Panc1 (cell line): ENCODE data around the gene RAB2B. TPM values are rescaled to one million over a fixed set of nuclear protein-coding genes. Genes with fewer than 3 reads are reported as not detected.

Source experiments
- ATAC-seq: fragments of 200-7000 bp; cut with Tn5 transposase; 2 replicates; pipeline ENCODE4 v1.9.1; 2020; ENCODE audit warnings: mild to moderate bottlenecking, moderate library complexity
- BruUV-seq: library from RNA; stranded (reverse); fragments of 400-500 nt; replicated peaks from 2 replicates; lab custom pipeline; 2021; lab: Mats Ljungman, UMichigan
- CTCF ChIA-PET: fragments of 300-600 bp; sonication (Branson Sonifier 250); formaldehyde crosslinking; loops from one replicate; lab custom pipeline; 2022; ENCODE audit warnings: antibody characterized with exemption; lab: Charles Lee
- POLR2A ChIA-PET: fragments of 300-600 bp; sonication (Branson Sonifier 250); formaldehyde crosslinking; loops from one replicate; lab custom pipeline; 2022; ENCODE audit warnings: antibody characterized with exemption; lab: Charles Lee
- DNase-seq: peaks from one replicate; pipeline ENCODE4 v3.0.0-alpha.2; 2010; ENCODE audit warnings: low read depth, low spot score
- H3K27ac ChIP-seq: 2 replicates; pipeline ENCODE4 v1.5.1; 2011; ENCODE audit warnings: mild to moderate bottlenecking, low read length, inconsistent platforms
- H3K27me3 ChIP-seq: fragments of 200-500 bp; sonication (Bioruptor generic); 2 replicates; pipeline ENCODE4 v1.6.0; 2014; ENCODE audit warnings: low read length, inconsistent platforms; ENCODE audit not compliant: control insufficient read depth, insufficient read depth
- H3K36me3 ChIP-seq: fragments of 200-500 bp; sonication (Bioruptor generic); 2 replicates; pipeline ENCODE4 v1.5.1; 2014; ENCODE audit warnings: inconsistent platforms, mild to moderate bottlenecking, low read length, moderate library complexity; ENCODE audit not compliant: control insufficient read depth, insufficient read depth
- H3K4me1 ChIP-seq: 2 replicates; pipeline ENCODE4 v1.5.1; 2011; ENCODE audit warnings: inconsistent platforms, mild to moderate bottlenecking, low read length, moderate library complexity; ENCODE audit not compliant: control insufficient read depth, insufficient read depth
- H3K4me3 ChIP-seq, 2 experiments: 2 replicates each; pipeline ENCODE4 v1.5.1; 2011 to 2012; ENCODE audit warnings: low read depth in 2 of 2, low read length in 2 of 2, mild to moderate bottlenecking in 2 of 2, inconsistent platforms in 1 of 2, moderate library complexity in 1 of 2
- H3K9me3 ChIP-seq: fragments of 200-500 bp; sonication (Bioruptor generic); 2 replicates; pipeline ENCODE4 v1.5.1; 2014; ENCODE audit warnings: low read depth, mild to moderate bottlenecking, inconsistent platforms, low read length, moderate library complexity; ENCODE audit not compliant: control insufficient read depth, insufficient read depth
- POLR2AphosphoS5 ChIP-seq: IDR thresholded peaks from 2 replicates; pipeline ENCODE4 v1.6.1; 2012; ENCODE audit warnings: mild to moderate bottlenecking, low read depth, low read length, moderate library complexity
- SIN3A ChIP-seq: IDR thresholded peaks from 2 replicates; pipeline ENCODE4 v1.6.1; 2012; ENCODE audit warnings: low read depth, mild to moderate bottlenecking, low read length, moderate library complexity, borderline replicate concordance; ENCODE audit not compliant: insufficient read depth
- TCF7L2 ChIP-seq: IDR thresholded peaks from 2 replicates; pipeline ENCODE4 v1.6.1; 2011; ENCODE audit warnings: mild to moderate bottlenecking, low read depth, low read length, inconsistent platforms
- in situ Hi-C: cut with HindIII; loops from 2 replicates; pipeline ENCODE4 v1.10.0; 2016; ENCODE audit warnings: low sequenced_read_pairs, low pct_unique_long_range_greater_than_20kb
- intact Hi-C: fragments of 100-400 bp; cut with micrococcal nuclease; formaldehyde crosslinking; loops from one replicate; pipeline ENCODE4 v1.10.0; 2022; ENCODE audit not compliant: unreplicated experiment
- total RNA-seq: library from RNA; stranded (reverse); gene quantifications from one replicate; pipeline ENCODE4 v1.2.1, GENCODE V29; 2021; ENCODE audit not compliant: unreplicated experiment
- TF ChIP-seq, protein P1 (sequence below), 2 experiments: IDR thresholded peaks; 2 replicates each; pipeline ENCODE4 v1.6.1; 2011 to 2012; ENCODE audit warnings: low read depth in 2 of 2, control low read depth in 1 of 2, low read length in 1 of 2, mild to moderate bottlenecking in 1 of 2, moderate library complexity in 1 of 2; ENCODE audit not compliant: insufficient read depth in 1 of 2
- TF ChIP-seq, protein P2 (sequence below): fragments of 450-650 bp; IDR thresholded peaks from 2 replicates; pipeline ENCODE4 v1.5.1; 2017; ENCODE audit warnings: mild to moderate bottlenecking

Gene RAB2B
- total RNA-seq, 1 experiment from 2014 or later = 17.0 TPM

DNA sequence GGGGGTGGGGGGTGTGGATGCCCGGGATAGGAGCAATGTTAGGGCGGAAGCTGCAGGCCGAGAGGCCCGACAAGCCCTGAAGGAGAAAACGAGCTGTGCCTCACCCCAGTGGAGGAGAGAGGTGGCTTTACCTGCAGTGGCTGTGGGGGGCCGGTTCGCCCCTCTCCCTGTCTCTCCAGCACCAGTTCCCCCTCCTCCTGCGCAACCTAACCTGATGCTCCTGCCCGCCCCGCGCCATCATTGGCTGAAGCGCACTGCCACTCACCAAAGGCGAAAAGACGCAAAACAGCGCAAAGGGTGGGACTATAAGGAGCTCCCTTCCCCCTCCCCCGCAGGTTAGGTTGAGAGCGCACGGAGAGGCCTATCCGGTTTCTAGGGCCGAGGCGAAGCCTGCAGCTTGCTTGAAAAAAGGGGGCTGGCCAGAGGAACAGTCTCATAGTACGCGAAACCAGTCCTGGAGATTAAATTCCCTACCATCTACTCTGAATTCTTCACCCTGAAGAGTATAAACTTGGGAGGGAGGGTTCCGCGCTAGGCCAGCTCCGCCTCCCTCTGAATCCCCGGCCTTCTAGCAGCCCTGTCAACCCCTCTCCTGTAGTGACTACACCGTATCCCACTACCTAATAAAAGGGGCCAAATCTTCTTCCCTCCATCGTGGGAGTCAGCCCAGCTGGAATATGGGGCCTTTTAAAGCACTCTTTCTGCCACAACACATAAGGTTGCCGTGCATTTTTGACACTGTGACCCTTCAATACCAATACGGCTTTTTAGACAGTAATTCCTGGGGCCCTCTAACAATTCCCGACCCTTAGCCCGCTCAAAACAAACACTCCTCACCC lies 39.5 kb downstream of the RAB2B start:
- Histone ChIP-seq H3K27ac (peak overlapping the region; percentile 89), H3K4me1 (no peaks in the 10 kb centered on the region; the same call in 1 of the 2 replicates), H3K4me3 (peak overlapping the region; percentile 68 to 74), H3K9me3 (no peaks in the 10 kb centered on the region), H3K27me3 (no peaks in the 10 kb centered on the region), H3K36me3 (peaks cover 4% of the 10 kb centered on the region)
- ATAC-seq (peak; percentile 99), DNase-seq (peak; percentile 73)
- BruUV-seq = no TSS peak
- intact Hi-C loops (no loop called here), in situ Hi-C loops (no loop called here)
- TF ChIP-seq, protein P1, sequence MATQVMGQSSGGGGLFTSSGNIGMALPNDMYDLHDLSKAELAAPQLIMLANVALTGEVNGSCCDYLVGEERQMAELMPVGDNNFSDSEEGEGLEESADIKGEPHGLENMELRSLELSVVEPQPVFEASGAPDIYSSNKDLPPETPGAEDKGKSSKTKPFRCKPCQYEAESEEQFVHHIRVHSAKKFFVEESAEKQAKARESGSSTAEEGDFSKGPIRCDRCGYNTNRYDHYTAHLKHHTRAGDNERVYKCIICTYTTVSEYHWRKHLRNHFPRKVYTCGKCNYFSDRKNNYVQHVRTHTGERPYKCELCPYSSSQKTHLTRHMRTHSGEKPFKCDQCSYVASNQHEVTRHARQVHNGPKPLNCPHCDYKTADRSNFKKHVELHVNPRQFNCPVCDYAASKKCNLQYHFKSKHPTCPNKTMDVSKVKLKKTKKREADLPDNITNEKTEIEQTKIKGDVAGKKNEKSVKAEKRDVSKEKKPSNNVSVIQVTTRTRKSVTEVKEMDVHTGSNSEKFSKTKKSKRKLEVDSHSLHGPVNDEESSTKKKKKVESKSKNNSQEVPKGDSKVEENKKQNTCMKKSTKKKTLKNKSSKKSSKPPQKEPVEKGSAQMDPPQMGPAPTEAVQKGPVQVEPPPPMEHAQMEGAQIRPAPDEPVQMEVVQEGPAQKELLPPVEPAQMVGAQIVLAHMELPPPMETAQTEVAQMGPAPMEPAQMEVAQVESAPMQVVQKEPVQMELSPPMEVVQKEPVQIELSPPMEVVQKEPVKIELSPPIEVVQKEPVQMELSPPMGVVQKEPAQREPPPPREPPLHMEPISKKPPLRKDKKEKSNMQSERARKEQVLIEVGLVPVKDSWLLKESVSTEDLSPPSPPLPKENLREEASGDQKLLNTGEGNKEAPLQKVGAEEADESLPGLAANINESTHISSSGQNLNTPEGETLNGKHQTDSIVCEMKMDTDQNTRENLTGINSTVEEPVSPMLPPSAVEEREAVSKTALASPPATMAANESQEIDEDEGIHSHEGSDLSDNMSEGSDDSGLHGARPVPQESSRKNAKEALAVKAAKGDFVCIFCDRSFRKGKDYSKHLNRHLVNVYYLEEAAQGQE (IDR thresholded peaks at IDR 0.05; ENCODE audit: insufficient read depth in 1 of 2, low read depth in 2 of 2, low read length in 1 of 2) = no peak
- TF ChIP-seq, protein P2, sequence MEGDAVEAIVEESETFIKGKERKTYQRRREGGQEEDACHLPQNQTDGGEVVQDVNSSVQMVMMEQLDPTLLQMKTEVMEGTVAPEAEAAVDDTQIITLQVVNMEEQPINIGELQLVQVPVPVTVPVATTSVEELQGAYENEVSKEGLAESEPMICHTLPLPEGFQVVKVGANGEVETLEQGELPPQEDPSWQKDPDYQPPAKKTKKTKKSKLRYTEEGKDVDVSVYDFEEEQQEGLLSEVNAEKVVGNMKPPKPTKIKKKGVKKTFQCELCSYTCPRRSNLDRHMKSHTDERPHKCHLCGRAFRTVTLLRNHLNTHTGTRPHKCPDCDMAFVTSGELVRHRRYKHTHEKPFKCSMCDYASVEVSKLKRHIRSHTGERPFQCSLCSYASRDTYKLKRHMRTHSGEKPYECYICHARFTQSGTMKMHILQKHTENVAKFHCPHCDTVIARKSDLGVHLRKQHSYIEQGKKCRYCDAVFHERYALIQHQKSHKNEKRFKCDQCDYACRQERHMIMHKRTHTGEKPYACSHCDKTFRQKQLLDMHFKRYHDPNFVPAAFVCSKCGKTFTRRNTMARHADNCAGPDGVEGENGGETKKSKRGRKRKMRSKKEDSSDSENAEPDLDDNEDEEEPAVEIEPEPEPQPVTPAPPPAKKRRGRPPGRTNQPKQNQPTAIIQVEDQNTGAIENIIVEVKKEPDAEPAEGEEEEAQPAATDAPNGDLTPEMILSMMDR = no peak
- TF ChIP-seq POLR2AphosphoS5 (peak; percentile 90), SIN3A (0 out of 2 replicates have a peak, but pooled peaks have one; percentile 31), TCF7L2 (no peak)
- CTCF ChIA-PET = interaction anchor here (0.6 to 0.8 kb wide), 2 partner anchors 18 to 255 kb away, joined by 3 to 4 read pairs; partner anchors contain the start of gene CHD8
- POLR2A ChIA-PET = interaction anchor here (0.6 kb wide), 1 partner anchor 40 kb away, joined by 3 read pairs; the partner anchor contains the start of genes RAB2B and TOX4

DNA sequence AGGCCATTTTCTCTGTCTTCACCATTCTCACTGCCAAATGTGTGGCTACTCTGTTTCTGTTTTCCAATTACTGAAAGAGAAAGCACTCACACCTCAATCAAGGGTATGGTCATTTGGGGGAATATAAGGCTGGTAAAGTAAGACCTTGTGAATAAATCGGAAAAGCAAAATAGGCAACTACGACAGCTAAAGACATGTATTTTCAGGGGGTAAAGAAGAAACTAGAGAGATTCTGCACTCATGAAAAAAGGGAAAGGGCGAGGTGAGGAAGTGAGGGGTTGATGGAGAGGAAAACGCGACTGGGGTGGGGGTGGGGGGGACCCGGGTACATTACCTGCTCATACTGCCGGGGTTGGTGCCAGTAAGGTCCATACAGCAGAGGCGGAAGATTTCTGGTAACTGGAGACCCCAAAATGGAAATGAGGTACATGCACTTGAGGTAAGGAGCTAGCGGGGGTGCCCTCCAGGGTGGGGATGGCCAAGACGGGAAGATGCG lies 40.1 kb downstream of the RAB2B start:
- BruUV-seq = no TSS peak
- H3K36me3 ChIP-seq = peaks cover 4% of the 10 kb centered on the region
- H3K9me3 ChIP-seq = no peaks in the 10 kb centered on the region
- ATAC-seq = no peak
- TF ChIP-seq, protein P2 = no peak
- TF ChIP-seq TCF7L2 (no peak), SIN3A (no peak), POLR2AphosphoS5 (no peak)
- TF ChIP-seq, protein P1 (IDR thresholded peaks at IDR 0.05; ENCODE audit: insufficient read depth in 1 of 2, low read depth in 2 of 2, low read length in 1 of 2) = no peak
- H3K4me3 ChIP-seq = peak overlapping the region; percentile 68 to 74
- no peaks in the 10 kb centered on the region for H3K27me3 ChIP-seq
- H3K4me1 ChIP-seq = no peaks in the 10 kb centered on the region; the same call in 1 of the 2 replicates
- in situ Hi-C loops (no loop called here), intact Hi-C loops (no loop called here)
- POLR2A ChIA-PET = interaction anchor here (0.6 kb wide), 1 partner anchor 40 kb away, joined by 3 read pairs; the partner anchor contains the start of genes RAB2B and TOX4
- peak overlapping the region; percentile 89 for H3K27ac ChIP-seq
- no peak for DNase-seq
- CTCF ChIA-PET = interaction anchor here (0.8 kb wide), 1 partner anchor 19 kb away, joined by 4 read pairs; the partner anchor contains the start of gene CHD8
